Thymus (tissue), 11 donors: Measurements from ENCODE around the gene ARL4C. TPM values are rescaled to one million over a fixed set of nuclear protein-coding genes. Genes with fewer than 3 reads are reported as not detected.
"Not testable (repeated sequence)": the region's sequence is repeated elsewhere in the genome, so short reads cannot be mapped to it uniquely, and the experiment has no call there.

ENCODE experiments used
- DNase-seq, 9 donors: peaks; one replicate each; pipeline ENCODE4 v3.0.0-alpha.2; 2013; ENCODE audit warnings: low spot score in 9 of 9, low read depth in 6 of 9, missing footprints in 1 of 9
- H3K27ac ChIP-seq, 2 donors: one replicate each; pipeline ENCODE4 v1.5.1; 2013; ENCODE audit warnings: control low read depth in 1 of 2, low read depth in 1 of 2, low read length in 1 of 2, mild to moderate bottlenecking in 1 of 2, moderate library complexity in 1 of 2
- H3K27me3 ChIP-seq, 2 donors: one replicate each; pipeline ENCODE4 v1.5.1; 2013; ENCODE audit warnings: low read length in 1 of 2; ENCODE audit not compliant: control insufficient read depth in 2 of 2, insufficient read depth in 1 of 2
- H3K36me3 ChIP-seq, 2 donors: one replicate each; pipeline ENCODE4 v1.5.1; 2013; ENCODE audit warnings: low read length in 1 of 2, mild to moderate bottlenecking in 1 of 2, moderate library complexity in 1 of 2; ENCODE audit not compliant: control insufficient read depth in 2 of 2, insufficient read depth in 2 of 2
- H3K4me1 ChIP-seq, 2 donors: one replicate each; pipeline ENCODE4 v1.5.1; 2013; ENCODE audit warnings: low read length in 2 of 2; ENCODE audit not compliant: control insufficient read depth in 2 of 2, insufficient read depth in 2 of 2
- H3K4me3 ChIP-seq, 2 donors: one replicate each; pipeline ENCODE4 v1.5.1; 2013; ENCODE audit warnings: low read length in 2 of 2, control low read depth in 1 of 2, mild to moderate bottlenecking in 1 of 2
- H3K9me3 ChIP-seq, 2 donors: one replicate each; pipeline ENCODE4 v1.5.1; 2013; ENCODE audit warnings: low read length in 1 of 2, mild to moderate bottlenecking in 1 of 2; ENCODE audit not compliant: control insufficient read depth in 2 of 2, insufficient read depth in 1 of 2
- WGBS: extraction: QIAGEN DNeasy Blood & Tissue Kit; methylation state at CpG from one replicate; pipeline ENCODE4 v1.1.7; 2013; 5-methylcytosine and 5-hydroxymethylcytosine counted together
- polyA plus RNA-seq: library from polyadenylated mRNA; stranded (reverse); fragments of 200-250 nt; gene quantifications from one replicate; pipeline ENCODE4 v1.2.3, GENCODE V29; 2013
- total RNA-seq: library from RNA; stranded (reverse); fragments of 120-200 nt; gene quantifications from one replicate; pipeline ENCODE4 v1.2.4, GENCODE V29; 2013
- donor health status: healthy.

Gene ARL4C
- total and polyA plus RNA-seq, 2 donors, result 46.7 to 59.9 TPM

- DNase-seq, result no peak
- WGBS, result 90% methylated on average over 4 of the region's 4 CpGs
- Histone ChIP-seq H3K36me3 (peaks cover 0 to 3% of the 10 kb centered on the region in 2 donors), H3K27me3 (no peaks in the 10 kb centered on the region), H3K4me3 (no peak overlapping the region), H3K27ac (no peak overlapping the region), H3K9me3 (peaks cover 0 to 11% of the 10 kb centered on the region in 2 donors), H3K4me1 (peaks cover 35 to 39% of the 10 kb centered on the region in 2 donors)
Observed at GRCh38 chr2:234458466-234458865, 38.4 kb downstream of the ARL4C start.

- H3K27me3 ChIP-seq, result no peaks in the 10 kb centered on the region
- no peak overlapping the region for H3K4me3 ChIP-seq
- peaks cover 30 to 39% of the 10 kb centered on the region in 2 donors for H3K4me1 ChIP-seq
- H3K9me3 ChIP-seq, result peaks cover 0 to 11% of the 10 kb centered on the region in 2 donors
- DNase-seq, result no peak
- WGBS, result over 99% methylated on average over 2 of the region's 2 CpGs
- no peak overlapping the region for H3K27ac ChIP-seq
- H3K36me3 ChIP-seq, result peaks cover 0 to 3% of the 10 kb centered on the region in 2 donors
Observed at GRCh38 chr2:234457421-234457820, 39.5 kb downstream of the ARL4C start.

GRCh38 chr2:234455246-234455645, 41.6 kb downstream of the ARL4C start:
- Histone ChIP-seq H3K9me3 (peaks cover 0 to 11% of the 10 kb centered on the region in 2 donors), H3K4me1 (peaks cover 40 to 54% of the 10 kb centered on the region in 2 donors)
- not testable (repeated sequence) for H3K27ac ChIP-seq, H3K36me3 ChIP-seq, DNase-seq, H3K4me3 ChIP-seq, H3K27me3 ChIP-seq
- WGBS, result 97% methylated on average over 7 of the region's 7 CpGs

DNA sequence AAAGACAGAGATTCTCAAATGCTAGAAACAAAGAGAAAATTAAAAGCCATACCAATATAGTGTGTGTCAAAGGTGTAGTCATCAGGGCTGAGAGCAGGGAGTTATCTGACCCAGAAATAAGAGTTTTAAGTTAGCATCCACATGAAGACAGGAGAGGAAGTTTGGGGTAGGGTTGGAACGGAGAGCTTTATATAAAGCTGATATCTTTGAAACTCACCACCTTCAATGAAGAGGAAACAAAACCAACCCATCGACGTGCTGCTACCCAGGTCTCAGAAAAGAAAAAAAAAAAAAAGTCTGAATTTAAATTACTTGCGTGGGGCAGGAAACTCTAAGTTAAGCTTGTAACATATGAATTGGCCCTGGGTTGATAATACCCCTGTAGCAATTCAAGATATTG, 42.4 kb downstream of the ARL4C start:
- peak in 2 of 9 donors; percentile 55 to 82 for DNase-seq
- Histone ChIP-seq H3K4me3 (peak overlapping the region; percentile 48 to 64), H3K4me1 (peaks cover 36 to 57% of the 10 kb centered on the region in 2 donors), H3K27ac (peak overlapping the region; percentile 89 to 94), H3K36me3 (no peaks in the 10 kb centered on the region), H3K27me3 (no peaks in the 10 kb centered on the region), H3K9me3 (peaks cover 0 to 7% of the 10 kb centered on the region in 2 donors)
- 4% methylated on average over 4 of the region's 4 CpGs for WGBS

DNA sequence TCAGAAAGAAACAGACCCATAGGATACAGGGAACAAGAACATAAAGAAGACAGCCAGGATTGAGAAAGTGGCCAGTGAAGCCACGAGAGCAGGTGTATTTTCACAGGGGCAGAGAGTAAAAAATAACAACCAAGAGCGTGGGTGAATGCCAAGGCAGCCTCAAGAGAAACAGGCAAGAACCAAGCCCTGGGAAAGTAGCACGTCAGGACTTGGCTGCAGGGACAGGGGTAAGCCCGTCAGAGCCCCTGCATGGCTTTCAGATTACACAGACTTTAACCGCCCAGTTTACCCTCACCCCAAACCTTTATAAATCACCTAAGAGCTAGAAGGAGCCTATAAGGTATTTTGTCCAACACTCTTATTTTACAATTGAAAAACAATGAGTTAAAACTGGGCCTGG, 43.7 kb downstream of the ARL4C start:
- Histone ChIP-seq H3K9me3 (peaks cover 0 to 3% of the 10 kb centered on the region in 2 donors), H3K4me3 (peak overlapping the region; percentile 48 to 64), H3K4me1 (peaks cover 34 to 62% of the 10 kb centered on the region in 2 donors), H3K27ac (peak overlapping the region; percentile 94), H3K36me3 (no peaks in the 10 kb centered on the region), H3K27me3 (no peaks in the 10 kb centered on the region)
- DNase-seq, result peak in 1 of 9 donors; percentile 60
- 38% methylated on average over 5 of the region's 5 CpGs for WGBS

DNA sequence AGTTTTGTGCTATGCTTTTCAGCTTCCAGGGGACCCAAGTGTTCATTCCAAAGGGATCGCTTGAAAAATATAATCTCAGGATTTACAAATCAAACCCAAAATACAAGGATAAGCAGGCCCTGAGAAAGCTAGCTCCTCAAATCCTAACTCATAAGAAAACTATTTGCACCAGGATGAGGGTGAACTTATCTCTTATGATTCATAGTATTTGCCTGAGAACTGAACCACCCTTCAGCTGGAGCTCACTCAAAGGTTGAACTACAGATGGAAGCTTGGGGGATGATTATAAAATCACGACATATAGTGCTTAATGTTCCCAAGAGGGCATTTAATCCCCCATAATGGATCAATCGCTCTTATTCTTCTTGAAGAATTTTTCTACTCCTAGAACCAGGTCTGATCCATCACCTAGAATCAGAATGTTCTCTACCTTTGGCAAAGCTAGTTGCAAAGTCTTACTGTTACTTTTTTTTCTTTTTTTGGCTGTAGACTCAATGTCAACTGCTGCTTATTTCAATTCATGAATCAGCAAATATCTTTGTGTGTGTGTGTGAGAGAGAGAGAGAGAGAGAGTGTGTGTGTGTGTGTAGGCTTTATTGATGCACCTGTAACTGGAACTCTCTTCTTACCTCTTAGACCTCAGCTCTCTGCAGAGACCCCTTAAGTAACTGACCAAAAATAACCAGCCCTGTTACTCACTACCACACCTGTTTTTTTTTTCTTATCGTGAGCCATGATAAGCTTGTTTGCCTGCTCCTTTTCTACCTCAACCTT, 44.8 kb downstream of the ARL4C start:
- DNase-seq, result peak in 2 of 9 donors; percentile 40 to 75
- H3K4me3 ChIP-seq, result peak overlapping the region; percentile 48 to 64
- 75% methylated on average over 4 of the region's 4 CpGs for WGBS
- H3K27ac ChIP-seq, result peak overlapping the region; percentile 94
- no peaks in the 10 kb centered on the region for H3K9me3 ChIP-seq
- peaks cover 41 to 73% of the 10 kb centered on the region in 2 donors for H3K4me1 ChIP-seq
- H3K27me3 ChIP-seq, result no peaks in the 10 kb centered on the region
- H3K36me3 ChIP-seq, result peaks cover 0 to 4% of the 10 kb centered on the region in 2 donors

DNA sequence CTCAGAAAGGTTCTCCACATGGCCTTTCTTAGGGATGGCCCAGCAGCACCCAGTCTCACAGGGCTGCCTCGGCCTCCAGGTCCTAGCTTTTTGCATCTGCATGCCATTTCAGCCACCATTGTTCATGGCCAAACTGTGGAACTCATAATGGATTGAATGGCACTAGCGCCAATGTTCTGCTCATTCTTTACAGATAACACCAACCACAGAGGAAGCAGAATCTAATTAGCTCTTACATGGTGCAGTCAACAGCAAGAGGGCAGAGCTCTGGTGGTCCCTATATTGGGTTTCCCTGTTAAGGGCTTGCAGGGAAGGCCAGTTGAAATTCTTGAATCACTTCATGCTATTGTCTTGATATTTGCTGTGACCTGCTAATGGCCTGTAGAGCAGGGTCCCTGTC, 45.6 kb downstream of the ARL4C start:
- Histone ChIP-seq H3K27me3 (no peaks in the 10 kb centered on the region), H3K4me3 (no peak overlapping the region), H3K4me1 (peaks cover 46 to 75% of the 10 kb centered on the region in 2 donors), H3K9me3 (no peaks in the 10 kb centered on the region), H3K36me3 (peaks cover 0 to 5% of the 10 kb centered on the region in 2 donors), H3K27ac (peak overlapping the region; percentile 69 to 94)
- DNase-seq, result no peak
- 88% methylated on average over 2 of the region's 2 CpGs for WGBS

DNA sequence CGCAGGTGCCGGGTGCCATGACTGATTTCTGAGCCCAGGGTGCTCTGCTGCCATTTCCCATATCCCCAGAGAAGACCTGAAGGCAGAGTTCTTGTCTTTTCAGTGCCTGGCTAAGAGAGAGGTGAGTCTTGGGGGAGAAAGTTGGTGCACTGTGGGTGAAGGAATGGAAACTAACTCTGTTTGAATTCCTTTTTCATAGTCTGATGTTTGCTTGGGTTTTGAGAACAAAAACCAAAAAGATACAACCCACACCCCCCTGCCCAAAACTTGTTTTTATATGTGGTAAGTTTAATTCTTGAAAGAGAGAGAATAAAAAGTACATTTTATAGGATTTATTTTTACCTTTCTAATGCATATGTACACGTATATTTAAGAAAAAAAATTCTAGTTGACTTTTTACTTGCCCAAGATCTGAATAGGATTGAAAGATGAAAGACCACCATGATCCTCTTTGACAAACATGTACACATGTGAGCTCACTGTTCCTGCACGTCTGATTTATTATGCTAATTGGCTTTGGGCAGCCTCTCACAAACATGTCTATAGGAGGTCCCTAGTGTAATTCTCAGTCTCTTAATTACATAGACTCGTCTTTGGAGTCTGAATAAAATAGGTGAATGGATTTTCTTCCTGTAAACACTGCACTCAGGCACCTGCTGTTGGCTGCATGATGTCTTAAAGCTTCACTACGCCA, 46.3 kb downstream of the ARL4C start:
- H3K4me3 ChIP-seq, result no peak overlapping the region
- DNase-seq, result peak in 1 of 9 donors; percentile 59
- H3K27me3 ChIP-seq, result no peaks in the 10 kb centered on the region
- peaks cover 0 to 5% of the 10 kb centered on the region in 2 donors for H3K36me3 ChIP-seq
- H3K4me1 ChIP-seq, result peaks cover 49 to 77% of the 10 kb centered on the region in 2 donors
- H3K9me3 ChIP-seq, result no peaks in the 10 kb centered on the region
- peak overlapping the region; percentile 89 to 94 for H3K27ac ChIP-seq
- 64% methylated on average over 6 of the region's 6 CpGs for WGBS
